Measurements from ENCODE around the gene MYOCD. TPM values are rescaled to one million over a fixed set of nuclear protein-coding genes. Genes with fewer than 3 reads are reported as not detected.
A peak's percentile ranks its signal among the peaks of the same experiment; 100 is the strongest.

The MYOCD gene
- total and polyA plus RNA-seq, 7 donors: 0.46 to 168 (median 108) TPM

- peaks cover 0 to 55% (median 28%) of the 10 kb centered on the region in 4 donors for H3K4me1 ChIP-seq
- peaks cover 0 to 4% (median 0%) of the 10 kb centered on the region in 3 donors for H3K27me3 ChIP-seq
- intact Hi-C loops (cut with DNase I): loop anchor here (1.0 to 2.0 kb wide), 7 partner anchors 120 to 485 kb away; no protein-coding TSS in a partner anchor
- DNase-seq: no peak
- no peaks in the 10 kb centered on the region for H3K36me3 ChIP-seq
- 77 to 83% methylated on average over 6 of the region's 6 CpGs for WGBS, 2 donors
- peak overlapping the region; percentile 88 to 97 (median 92) for H3K27ac ChIP-seq
- TF ChIP-seq CTCF (IDR thresholded peaks at IDR 0.05) (no peak), POLR2AphosphoS5 (IDR thresholded peaks at IDR 0.05) (peak in 1 of 4 donors; percentile 16)
- H3K9me3 ChIP-seq: no peaks in the 10 kb centered on the region
- H3K4me3 ChIP-seq: peak overlapping the region; percentile 68 to 87 (median 74)
Measured at GRCh38 chr17:12666718-12667117, 1.0 kb downstream of the MYOCD start.

GRCh38 chr17:12667299-12667958, 1.7 kb downstream of the MYOCD start:
- TF ChIP-seq POLR2A (IDR thresholded peaks at IDR 0.05): no peak
- no peak for TF ChIP-seq EP300 (IDR thresholded peaks at IDR 0.05)
- peak in 3 of 4 donors; percentile 39 to 67 (median 55) for TF ChIP-seq POLR2AphosphoS5 (IDR thresholded peaks at IDR 0.05)
- TF ChIP-seq CTCF (IDR thresholded peaks at IDR 0.05): peak; percentile 53 to 76 (median 56)
- H3K9me3 ChIP-seq: no peaks in the 10 kb centered on the region
- peaks cover 0 to 4% (median 0%) of the 10 kb centered on the region in 3 donors for H3K27me3 ChIP-seq
- peaks cover 0 to 62% (median 33%) of the 10 kb centered on the region in 4 donors for H3K4me1 ChIP-seq
- intact Hi-C loops (cut with DNase I): loop anchor here (1.0 to 2.0 kb wide), 6 partner anchors 121 to 486 kb away; no protein-coding TSS in a partner anchor
- H3K27ac ChIP-seq: peak overlapping the region; percentile 88 to 97 (median 92)
- peak; percentile 76 for DNase-seq
- H3K36me3 ChIP-seq: no peaks in the 10 kb centered on the region
- WGBS, 2 donors: 23 to 25% methylated on average over 9 of the region's 9 CpGs
- peak overlapping the region; percentile 68 to 87 (median 74) for H3K4me3 ChIP-seq

GRCh38 chr17:12671906-12672305, 6.2 kb downstream of the MYOCD start:
- intact Hi-C loops (cut with DNase I): no loop called here
- Histone ChIP-seq H3K27me3 (no peaks in the 10 kb centered on the region), H3K4me1 (peaks cover 0 to 81% (median 35%) of the 10 kb centered on the region in 4 donors), H3K27ac (peak overlapping the region; percentile 12 to 97 (median 60)), H3K9me3 (no peaks in the 10 kb centered on the region), H3K36me3 (no peaks in the 10 kb centered on the region), H3K4me3 (no peak overlapping the region)
- WGBS, 2 donors: 86 to 93% methylated on average over 2 of the region's 2 CpGs
- no peak for DNase-seq
- TF ChIP-seq CTCF (IDR thresholded peaks at IDR 0.05) (no peak), POLR2A (IDR thresholded peaks at IDR 0.05) (no peak), EP300 (IDR thresholded peaks at IDR 0.05) (no peak)

- DNase-seq: no peak
- H3K4me1 ChIP-seq: peaks cover 0 to 86% (median 35%) of the 10 kb centered on the region in 4 donors
- H3K9me3 ChIP-seq: no peaks in the 10 kb centered on the region
- no peaks in the 10 kb centered on the region for H3K36me3 ChIP-seq
- peak overlapping the region in 3 of 4 donors; percentile 30 to 97 (median 91) for H3K27ac ChIP-seq
- no peak for TF ChIP-seq CTCF (IDR thresholded peaks at IDR 0.05)
- no peak for TF ChIP-seq POLR2AphosphoS5 (IDR thresholded peaks at IDR 0.05)
- TF ChIP-seq EP300 (IDR thresholded peaks at IDR 0.05): no peak
- no peak for TF ChIP-seq POLR2A (IDR thresholded peaks at IDR 0.05)
- H3K27me3 ChIP-seq: no peaks in the 10 kb centered on the region
- 25 to 68% methylated on average over 2 of the region's 2 CpGs for whole genome bisulfite sequencing, 2 donors
- no peak overlapping the region for H3K4me3 ChIP-seq
- intact Hi-C loops (cut with DNase I): no loop called here
Measured at GRCh38 chr17:12672947-12673346, 7.3 kb downstream of the MYOCD start.

Data from sigmoid colon (tissue), 7 donors.